Keratinocyte (primary cell): ENCODE data around the gene ATP8A2. TPM values are rescaled to one million over a fixed set of nuclear protein-coding genes. Genes with fewer than 3 reads are reported as not detected.

Experiments used
- DNase-seq: peaks from one replicate; pipeline ENCODE4 v3.0.0-alpha.2; 2011; ENCODE audit warnings: low read depth, missing footprints, low spot score
- FAIRE-seq: peaks from 2 replicates; lab custom pipeline; 2011; peaks lifted over from hg19 to GRCh38; lab: Jason Lieb, UNC
- H2AFZ ChIP-seq: 2 replicates; pipeline ENCODE4 v1.6.0; 2012; ENCODE audit warnings: low read length, control low read depth, inconsistent platforms; ENCODE audit not compliant: control insufficient read depth
- H3K27ac ChIP-seq: 2 replicates; pipeline ENCODE4 v1.5.1; 2011; ENCODE audit warnings: low read length; ENCODE audit not compliant: control insufficient read depth, insufficient read depth
- H3K27me3 ChIP-seq: 3 replicates; pipeline ENCODE4 v1.6.0; 2011; ENCODE audit warnings: low read length; ENCODE audit not compliant: control insufficient read depth, insufficient read depth; ENCODE audit errors: extremely low read depth
- H3K36me3 ChIP-seq, 2 experiments: 2 replicates in 1 of 2; 3 replicates in 1 of 2; pipeline ENCODE4 v1.5.1; 2011; ENCODE audit warnings: low read length in 2 of 2, mild to moderate bottlenecking in 1 of 2; ENCODE audit not compliant: control insufficient read depth in 2 of 2, insufficient read depth in 2 of 2; ENCODE audit errors: extremely low read depth in 1 of 2
- H3K4me1 ChIP-seq: 3 replicates; pipeline ENCODE4 v1.5.1; 2011; ENCODE audit warnings: low read length; ENCODE audit not compliant: control insufficient read depth, insufficient read depth; ENCODE audit errors: extremely low read depth
- H3K4me2 ChIP-seq: 3 replicates; pipeline ENCODE4 v1.6.0; 2011; ENCODE audit warnings: low read depth, low read length; ENCODE audit not compliant: control insufficient read depth, insufficient read depth; ENCODE audit errors: extremely low read depth
- H3K4me3 ChIP-seq, 3 experiments: fragments of 200-600 bp in 1 of 3; sonication (generic) in 1 of 3; 2 replicates in 2 of 3; 3 replicates in 1 of 3; pipeline ENCODE4 v1.5.1; 2011 to 2016; ENCODE audit warnings: low read length in 3 of 3, mild to moderate bottlenecking in 3 of 3, control low read depth in 2 of 3, inconsistent platforms in 1 of 3, low read depth in 1 of 3, mixed read lengths in 1 of 3, mixed run types in 1 of 3, moderate library complexity in 1 of 3; ENCODE audit not compliant: control insufficient read depth in 2 of 3, insufficient read depth in 2 of 3; ENCODE audit errors: extremely low read depth in 1 of 3
- H3K79me2 ChIP-seq: 2 replicates; pipeline ENCODE4 v1.6.0; 2012; ENCODE audit warnings: low read length; ENCODE audit not compliant: control insufficient read depth, insufficient read depth
- H3K9ac ChIP-seq: 3 replicates; pipeline ENCODE4 v1.6.0; 2011; ENCODE audit warnings: low read length; ENCODE audit not compliant: control insufficient read depth, insufficient read depth; ENCODE audit errors: extremely low read depth
- H3K9me1 ChIP-seq: 3 replicates; pipeline ENCODE4 v1.6.0; 2011; ENCODE audit warnings: low read length; ENCODE audit not compliant: control insufficient read depth, insufficient read depth; ENCODE audit errors: extremely low read depth
- H3K9me3 ChIP-seq: 2 replicates; pipeline ENCODE4 v1.5.1; 2012; ENCODE audit warnings: low read depth, low read length; ENCODE audit not compliant: control insufficient read depth
- H4K20me1 ChIP-seq: 3 replicates; pipeline ENCODE4 v1.6.0; 2011; ENCODE audit warnings: low read length; ENCODE audit not compliant: control insufficient read depth, insufficient read depth; ENCODE audit errors: extremely low read depth
- EZH2 ChIP-seq: IDR thresholded peaks from one replicate; pipeline ENCODE4 v1.6.1; 2012; ENCODE audit warnings: inconsistent platforms, mild to moderate bottlenecking, low read length, moderate library complexity
- dilution Hi-C: fragments of 300-500 bp; cut with MboI; formaldehyde crosslinking; loops from one replicate; pipeline ENCODE4 v1.7.0; 2020; ENCODE audit warnings: low sequenced_read_pairs; ENCODE audit not compliant: extremely low pct_ligation_motif_present
- polyA plus RNA-seq, 5 experiments: library from polyadenylated mRNA; depleted of rRNA in 3 of 5; stranded (reverse) in 3 of 5; stranded (forward) in 1 of 5; unstranded in 1 of 5; fragments of >200 nt; gene quantifications; 1 replicate in 1 of 5; 2 replicates in 3 of 5; 3 replicates in 1 of 5; pipeline versions ENCODE4 v1.2.1 to v1.2.3, GENCODE V29; 2011 to 2012; ENCODE audit warnings: missing spikeins in 2 of 5, low read depth in 1 of 5, low replicate concordance in 1 of 5
- TF ChIP-seq, protein P1 (sequence below), 3 experiments: IDR thresholded peaks in 1 of 3; conservative IDR thresholded peaks in 1 of 3; optimal IDR thresholded peaks in 1 of 3; 2 replicates in 2 of 3; 3 replicates in 1 of 3; pipeline versions ENCODE3 to v1.5.1; 2011; ENCODE audit warnings: low read length in 3 of 3, mild to moderate bottlenecking in 3 of 3, moderate library complexity in 2 of 3, control low read depth in 1 of 3, inconsistent platforms in 1 of 3; ENCODE audit not compliant: insufficient read depth in 2 of 3; ENCODE audit errors: extremely low read depth in 1 of 3

ATP8A2 gene
- polyA plus RNA-seq, 1 donor (not counting 4 experiments of a cell fraction or from before 2014, with no cell fraction given) = 0.16 TPM

DNA sequence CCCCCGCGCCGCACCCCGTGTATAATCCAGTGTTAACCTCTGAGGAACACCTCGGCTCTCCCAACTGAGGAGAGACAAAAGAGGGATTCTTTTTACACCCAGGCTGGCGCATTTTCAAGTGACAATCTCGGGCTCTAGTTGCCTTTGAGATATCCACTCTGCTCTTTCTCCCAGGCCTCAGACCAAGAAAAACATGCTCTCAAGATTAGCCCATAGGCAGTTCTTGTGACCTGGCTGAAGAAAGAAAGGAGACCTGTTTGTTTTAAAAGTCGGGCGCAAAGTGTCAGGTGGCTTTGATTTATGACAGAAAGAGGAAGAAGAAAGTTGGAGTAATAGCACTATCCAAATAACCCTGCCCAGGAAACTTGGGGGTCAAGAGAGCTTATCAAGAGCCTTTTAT, 652.8 kb downstream of the ATP8A2 start:
- Histone ChIP-seq H3K9me3 (no peaks in the 10 kb centered on the region), H3K36me3 (no peaks in the 10 kb centered on the region), H3K9me1 (no peaks in the 10 kb centered on the region), H3K4me1 (peaks cover 26% of the 10 kb centered on the region), H3K4me3 (no peak overlapping the region), H2AFZ (no peak overlapping the region), H4K20me1 (no peaks in the 10 kb centered on the region), H3K4me2 (no peak overlapping the region), H3K27ac (no peak overlapping the region), H3K9ac (no peak overlapping the region), H3K27me3 (no peaks in the 10 kb centered on the region), H3K79me2 (no peaks in the 10 kb centered on the region)
- no peak for TF ChIP-seq EZH2
- TF ChIP-seq, protein P1, sequence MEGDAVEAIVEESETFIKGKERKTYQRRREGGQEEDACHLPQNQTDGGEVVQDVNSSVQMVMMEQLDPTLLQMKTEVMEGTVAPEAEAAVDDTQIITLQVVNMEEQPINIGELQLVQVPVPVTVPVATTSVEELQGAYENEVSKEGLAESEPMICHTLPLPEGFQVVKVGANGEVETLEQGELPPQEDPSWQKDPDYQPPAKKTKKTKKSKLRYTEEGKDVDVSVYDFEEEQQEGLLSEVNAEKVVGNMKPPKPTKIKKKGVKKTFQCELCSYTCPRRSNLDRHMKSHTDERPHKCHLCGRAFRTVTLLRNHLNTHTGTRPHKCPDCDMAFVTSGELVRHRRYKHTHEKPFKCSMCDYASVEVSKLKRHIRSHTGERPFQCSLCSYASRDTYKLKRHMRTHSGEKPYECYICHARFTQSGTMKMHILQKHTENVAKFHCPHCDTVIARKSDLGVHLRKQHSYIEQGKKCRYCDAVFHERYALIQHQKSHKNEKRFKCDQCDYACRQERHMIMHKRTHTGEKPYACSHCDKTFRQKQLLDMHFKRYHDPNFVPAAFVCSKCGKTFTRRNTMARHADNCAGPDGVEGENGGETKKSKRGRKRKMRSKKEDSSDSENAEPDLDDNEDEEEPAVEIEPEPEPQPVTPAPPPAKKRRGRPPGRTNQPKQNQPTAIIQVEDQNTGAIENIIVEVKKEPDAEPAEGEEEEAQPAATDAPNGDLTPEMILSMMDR (optimal IDR thresholded peaks at IDR 0.05 in 1 of 3, IDR thresholded peaks at IDR 0.05 in 1 of 3, conservative IDR thresholded peaks at IDR 0.05 in 1 of 3; ENCODE audit: extremely low read depth in 1 of 3, insufficient read depth in 2 of 3, low read length in 3 of 3) = no peak
- DNase-seq (no peak), FAIRE-seq (no peak)
- dilution Hi-C loops = no loop called here

DNA sequence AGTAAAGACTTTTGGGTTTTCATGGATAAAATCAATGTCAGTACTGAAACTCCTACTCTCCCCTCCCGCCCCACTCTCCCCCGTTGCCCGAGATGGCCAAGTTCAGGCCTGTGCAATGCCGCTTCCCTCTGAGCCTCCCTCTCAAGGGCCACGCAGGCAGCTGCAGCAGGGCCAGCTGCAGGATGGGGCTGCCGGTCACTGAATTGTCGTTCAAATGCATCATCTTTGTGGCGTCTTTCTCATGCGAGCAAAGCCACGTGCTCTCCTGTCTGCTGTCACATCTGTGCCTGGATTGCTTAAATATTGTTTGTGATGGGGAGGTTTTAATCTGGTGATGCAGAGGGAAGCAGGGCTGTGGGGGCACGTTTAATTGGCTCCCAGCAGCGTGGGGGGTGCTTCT, 653.4 kb downstream of the ATP8A2 start:
- TF ChIP-seq, protein P1 (optimal IDR thresholded peaks at IDR 0.05 in 1 of 3, IDR thresholded peaks at IDR 0.05 in 1 of 3, conservative IDR thresholded peaks at IDR 0.05 in 1 of 3; ENCODE audit: extremely low read depth in 1 of 3, insufficient read depth in 2 of 3, low read length in 3 of 3) = no peak
- no peak for TF ChIP-seq EZH2
- no peak overlapping the region for H2AFZ ChIP-seq
- no peaks in the 10 kb centered on the region for H4K20me1 ChIP-seq
- no peaks in the 10 kb centered on the region for H3K36me3 ChIP-seq
- no peaks in the 10 kb centered on the region for H3K9me1 ChIP-seq
- dilution Hi-C loops = no loop called here
- peaks cover 26% of the 10 kb centered on the region for H3K4me1 ChIP-seq
- H3K4me3 ChIP-seq = no peak overlapping the region
- H3K9ac ChIP-seq = no peak overlapping the region
- H3K27ac ChIP-seq = no peak overlapping the region
- no peaks in the 10 kb centered on the region for H3K79me2 ChIP-seq
- FAIRE-seq (no peak), DNase-seq (no peak)
- H3K4me2 ChIP-seq = no peak overlapping the region
- H3K27me3 ChIP-seq = no peaks in the 10 kb centered on the region
- H3K9me3 ChIP-seq = no peaks in the 10 kb centered on the region
